Tibial artery (tissue), 4 donors: ENCODE data around the gene SLC6A19.

Experiments
- DNase-seq, 2 donors: peaks; one replicate each; pipeline ENCODE4 v3.0.0-alpha.2; 2019
- H3K27ac ChIP-seq, 2 donors: fragments of 200-600 bp; sonication (generic) in 1 of 2; 1 replicate in 1 of 2; 2 replicates in 1 of 2; pipeline ENCODE4 v1.5.1; 2018 to 2019; ENCODE audit warnings: mild to moderate bottlenecking in 1 of 2
- H3K27me3 ChIP-seq, 2 donors: fragments of 200-600 bp; sonication (generic) in 1 of 2; one replicate each; pipeline versions ENCODE4 v1.5.1 to v1.6.0; 2016 to 2019
- H3K36me3 ChIP-seq, 3 donors: fragments of 200-600 bp; sonication (generic) in 2 of 3; one replicate each; pipeline ENCODE4 v1.5.1; 2016 to 2019; ENCODE audit warnings: mild to moderate bottlenecking in 2 of 3
- H3K4me1 ChIP-seq, 4 donors: fragments of 200-600 bp; sonication (generic) in 2 of 4; 1 replicate in 3 of 4; 2 replicates in 1 of 4; pipeline ENCODE4 v1.5.1; 2016 to 2019
- H3K4me3 ChIP-seq, 2 donors: fragments of 200-600 bp; sonication (generic) in 1 of 2; 1 replicate in 1 of 2; 2 replicates in 1 of 2; pipeline ENCODE4 v1.5.1; 2018 to 2019; ENCODE audit warnings: mild to moderate bottlenecking in 2 of 2
- H3K9me3 ChIP-seq, 3 donors: fragments of 200-600 bp; sonication (generic) in 1 of 3; one replicate each; pipeline ENCODE4 v1.5.1; 2016 to 2019
- intact Hi-C: fragments of 100-400 bp; cut with DNase I; formaldehyde crosslinking; loops from one replicate; pipeline ENCODE4 v1.15.0; 2023; ENCODE audit warnings: low total_unique reads
- TF ChIP-seq, protein P1 (sequence below), 2 experiments: fragments of 200-600 bp in 1 of 2; fragments of 450-650 bp in 1 of 2; IDR thresholded peaks; one replicate each; pipeline ENCODE4 v1.5.1; 2017 to 2019; ENCODE audit warnings: antibody characterized with exemption in 2 of 2, mild to moderate bottlenecking in 1 of 2, moderate library complexity in 1 of 2

SLC6A19 gene

DNA sequence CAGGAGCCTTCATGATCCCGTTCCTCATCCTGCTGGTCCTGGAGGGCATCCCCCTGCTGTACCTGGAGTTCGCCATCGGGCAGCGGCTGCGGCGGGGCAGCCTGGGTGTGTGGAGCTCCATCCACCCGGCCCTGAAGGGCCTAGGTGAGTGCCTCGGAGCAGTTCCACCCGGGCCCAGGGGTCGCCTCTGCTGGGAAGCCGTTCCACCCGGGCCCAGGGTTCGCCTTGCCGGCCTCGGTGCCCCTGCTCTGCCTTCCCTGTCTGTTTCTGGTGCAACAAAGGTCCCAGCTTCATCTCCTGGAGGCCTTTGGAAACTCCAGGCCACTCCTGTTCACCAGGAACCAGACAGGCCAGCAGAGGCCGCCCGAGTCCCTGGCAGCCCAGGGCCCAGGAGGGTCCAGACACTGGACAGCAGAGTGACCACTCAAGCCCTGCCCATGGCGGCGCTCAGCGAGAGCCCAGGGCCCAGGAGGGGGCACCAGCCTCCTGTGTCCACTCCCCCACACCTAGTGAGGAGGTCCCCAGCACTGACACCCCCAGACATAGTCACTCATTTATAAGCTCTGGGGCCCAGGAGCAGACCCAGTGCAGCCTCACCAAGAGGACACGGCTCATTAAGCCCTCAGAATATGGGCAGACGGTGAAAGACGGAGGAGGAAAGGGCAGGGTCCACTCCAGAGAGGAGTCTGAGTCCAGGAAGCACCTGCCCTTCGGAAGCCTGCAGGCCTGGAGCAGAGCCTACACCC is 7.5 kb downstream of the SLC6A19 start:
- H3K4me1 ChIP-seq = no peaks in the 10 kb centered on the region
- DNase-seq = no peak
- TF ChIP-seq, protein P1, sequence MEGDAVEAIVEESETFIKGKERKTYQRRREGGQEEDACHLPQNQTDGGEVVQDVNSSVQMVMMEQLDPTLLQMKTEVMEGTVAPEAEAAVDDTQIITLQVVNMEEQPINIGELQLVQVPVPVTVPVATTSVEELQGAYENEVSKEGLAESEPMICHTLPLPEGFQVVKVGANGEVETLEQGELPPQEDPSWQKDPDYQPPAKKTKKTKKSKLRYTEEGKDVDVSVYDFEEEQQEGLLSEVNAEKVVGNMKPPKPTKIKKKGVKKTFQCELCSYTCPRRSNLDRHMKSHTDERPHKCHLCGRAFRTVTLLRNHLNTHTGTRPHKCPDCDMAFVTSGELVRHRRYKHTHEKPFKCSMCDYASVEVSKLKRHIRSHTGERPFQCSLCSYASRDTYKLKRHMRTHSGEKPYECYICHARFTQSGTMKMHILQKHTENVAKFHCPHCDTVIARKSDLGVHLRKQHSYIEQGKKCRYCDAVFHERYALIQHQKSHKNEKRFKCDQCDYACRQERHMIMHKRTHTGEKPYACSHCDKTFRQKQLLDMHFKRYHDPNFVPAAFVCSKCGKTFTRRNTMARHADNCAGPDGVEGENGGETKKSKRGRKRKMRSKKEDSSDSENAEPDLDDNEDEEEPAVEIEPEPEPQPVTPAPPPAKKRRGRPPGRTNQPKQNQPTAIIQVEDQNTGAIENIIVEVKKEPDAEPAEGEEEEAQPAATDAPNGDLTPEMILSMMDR (IDR thresholded peaks at IDR 0.05) = no peak
- H3K9me3 ChIP-seq = no peaks in the 10 kb centered on the region
- H3K36me3 ChIP-seq = no peaks in the 10 kb centered on the region
- H3K27me3 ChIP-seq = peaks cover 0 to 48% of the 10 kb centered on the region in 2 donors
- intact Hi-C loops = no loop called here
- no peak overlapping the region for H3K27ac ChIP-seq
- no peak overlapping the region for H3K4me3 ChIP-seq

DNA sequence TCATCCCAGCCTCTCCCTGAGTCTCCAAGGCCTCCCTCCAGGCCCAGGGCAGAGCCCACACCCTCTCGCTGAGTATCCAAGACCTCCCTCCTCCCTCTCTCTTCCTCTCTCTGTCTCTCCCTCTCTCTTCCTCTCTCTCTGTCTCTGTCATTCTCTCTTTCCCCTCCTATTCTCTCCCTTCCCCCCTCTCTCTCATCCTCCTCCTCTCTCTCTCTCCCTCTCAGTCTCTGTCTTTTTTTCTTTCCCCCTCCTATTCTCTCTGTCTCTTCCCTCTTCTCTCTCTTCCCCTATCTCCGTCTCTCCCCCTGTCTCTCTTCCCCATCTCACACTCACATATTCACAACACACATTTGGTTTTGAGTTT is 8.1 kb downstream of the SLC6A19 start:
- no peak overlapping the region for H3K27ac ChIP-seq
- intact Hi-C loops = no loop called here
- H3K36me3 ChIP-seq = no peaks in the 10 kb centered on the region
- no peaks in the 10 kb centered on the region for H3K9me3 ChIP-seq
- no peak for DNase-seq
- TF ChIP-seq, protein P1 (IDR thresholded peaks at IDR 0.05) = no peak
- no peaks in the 10 kb centered on the region for H3K4me1 ChIP-seq
- no peak overlapping the region for H3K4me3 ChIP-seq
- H3K27me3 ChIP-seq = peaks cover 0 to 48% of the 10 kb centered on the region in 2 donors

DNA sequence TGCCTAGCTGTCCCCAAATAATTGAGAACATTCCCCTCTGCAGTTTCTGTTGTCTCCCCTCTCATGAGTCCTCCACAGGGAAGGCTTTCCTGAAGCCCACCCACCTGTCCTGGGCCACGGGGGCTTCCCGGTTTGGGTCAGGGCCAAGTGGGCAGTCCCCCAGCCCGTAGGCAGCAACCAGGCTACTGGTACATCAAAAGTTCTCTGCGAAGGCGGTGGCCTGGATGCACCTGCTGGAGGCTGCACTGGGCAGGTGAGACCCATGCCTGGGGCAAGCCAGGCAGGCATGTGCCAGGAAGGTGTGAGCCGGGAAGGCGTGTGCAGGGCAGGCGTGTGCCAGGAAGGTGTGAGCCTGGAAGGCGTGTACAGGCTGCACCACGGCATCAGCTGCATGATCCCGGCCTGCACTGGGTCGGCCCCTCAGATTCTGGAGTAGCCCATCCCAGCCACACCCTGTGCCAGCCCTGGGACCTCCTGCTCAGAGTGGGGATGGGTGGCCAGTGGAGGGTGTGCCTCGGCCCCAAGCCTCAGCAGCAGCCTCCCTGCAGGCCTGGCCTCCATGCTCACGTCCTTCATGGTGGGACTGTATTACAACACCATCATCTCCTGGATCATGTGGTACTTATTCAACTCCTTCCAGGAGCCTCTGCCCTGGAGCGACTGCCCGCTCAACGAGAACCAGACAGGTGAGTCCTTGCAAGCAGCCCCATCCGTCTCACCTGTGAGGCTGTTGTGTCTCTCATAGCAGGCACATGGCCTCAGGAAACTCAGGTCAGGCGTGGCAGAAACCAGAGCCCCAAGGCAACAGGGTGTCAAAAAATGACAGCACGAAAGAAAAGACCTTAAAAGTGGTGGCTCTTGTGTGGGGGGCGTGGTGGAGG is 8.7 kb downstream of the SLC6A19 start:
- Histone ChIP-seq H3K4me3 (no peak overlapping the region), H3K4me1 (no peaks in the 10 kb centered on the region), H3K27me3 (peaks cover 0 to 46% of the 10 kb centered on the region in 2 donors), H3K36me3 (no peaks in the 10 kb centered on the region), H3K27ac (no peak overlapping the region), H3K9me3 (no peaks in the 10 kb centered on the region)
- intact Hi-C loops = no loop called here
- TF ChIP-seq, protein P1 (IDR thresholded peaks at IDR 0.05) = no peak
- DNase-seq = no peak

DNA sequence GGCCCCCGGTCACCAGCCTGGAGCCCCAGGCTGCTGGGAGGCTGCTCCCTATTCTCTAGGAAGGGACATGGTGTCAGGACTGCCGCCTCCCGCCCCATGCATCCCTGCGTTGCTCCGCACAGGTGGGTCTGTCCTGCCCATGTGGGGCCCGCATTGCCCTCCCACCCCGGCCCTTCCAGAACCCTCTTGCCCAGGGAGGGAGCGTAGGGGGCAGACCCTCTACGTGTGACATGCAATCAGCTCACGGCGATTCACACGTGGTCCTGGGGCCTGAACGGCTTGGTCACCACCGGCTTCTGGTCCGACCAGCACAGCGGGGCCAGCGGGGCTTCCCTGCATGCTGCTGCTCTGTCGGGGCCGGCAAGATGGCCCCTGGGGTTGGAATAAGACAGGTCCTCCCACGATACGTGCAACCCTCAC is 9.4 kb downstream of the SLC6A19 start:
- TF ChIP-seq, protein P1 (IDR thresholded peaks at IDR 0.05) = no peak
- Histone ChIP-seq H3K36me3 (no peaks in the 10 kb centered on the region), H3K9me3 (no peaks in the 10 kb centered on the region), H3K27me3 (peaks cover 0 to 40% of the 10 kb centered on the region in 2 donors), H3K4me3 (no peak overlapping the region), H3K27ac (no peak overlapping the region), H3K4me1 (no peaks in the 10 kb centered on the region)
- no peak for DNase-seq
- intact Hi-C loops = no loop called here

DNA sequence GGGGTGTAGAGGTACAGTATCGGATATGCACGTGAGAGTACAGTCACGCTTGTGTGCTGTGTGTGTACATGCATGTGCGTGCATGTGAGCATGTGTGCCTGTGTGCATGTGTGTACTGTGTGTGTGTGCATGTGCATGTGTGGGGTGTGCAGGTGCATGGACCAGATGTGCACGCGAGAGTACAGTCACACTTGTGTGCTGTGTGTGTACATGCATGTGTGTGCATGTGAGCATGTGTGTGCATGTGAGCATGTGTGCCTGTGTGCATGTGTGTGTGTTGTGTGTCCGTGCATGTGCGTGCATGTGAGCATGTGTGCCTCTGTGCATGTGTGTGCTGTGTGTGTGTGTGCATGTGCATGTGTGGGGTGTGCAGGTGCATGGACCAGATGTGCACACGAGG is 10.3 kb downstream of the SLC6A19 start:
- H3K36me3 ChIP-seq = no peaks in the 10 kb centered on the region
- no peak for DNase-seq

More for the DNA sequence above, 10.3 kb downstream of the SLC6A19 start:
- TF ChIP-seq, protein P1 (IDR thresholded peaks at IDR 0.05) = no peak
- H3K4me1 ChIP-seq = no peaks in the 10 kb centered on the region
- H3K4me3 ChIP-seq = no peak overlapping the region
- no peaks in the 10 kb centered on the region for H3K9me3 ChIP-seq
- H3K27ac ChIP-seq = no peak overlapping the region
- intact Hi-C loops = no loop called here
- peaks cover 0 to 34% of the 10 kb centered on the region in 2 donors for H3K27me3 ChIP-seq
